ENCODE data around the gene SLCO3A1. TPM values are rescaled to one million over a fixed set of nuclear protein-coding genes. Genes with fewer than 3 reads are reported as not detected.

Gene SLCO3A1
- total and polyA plus RNA-seq, 4 donors = 1.6 to 3.6 (median 2.4) TPM

DNA sequence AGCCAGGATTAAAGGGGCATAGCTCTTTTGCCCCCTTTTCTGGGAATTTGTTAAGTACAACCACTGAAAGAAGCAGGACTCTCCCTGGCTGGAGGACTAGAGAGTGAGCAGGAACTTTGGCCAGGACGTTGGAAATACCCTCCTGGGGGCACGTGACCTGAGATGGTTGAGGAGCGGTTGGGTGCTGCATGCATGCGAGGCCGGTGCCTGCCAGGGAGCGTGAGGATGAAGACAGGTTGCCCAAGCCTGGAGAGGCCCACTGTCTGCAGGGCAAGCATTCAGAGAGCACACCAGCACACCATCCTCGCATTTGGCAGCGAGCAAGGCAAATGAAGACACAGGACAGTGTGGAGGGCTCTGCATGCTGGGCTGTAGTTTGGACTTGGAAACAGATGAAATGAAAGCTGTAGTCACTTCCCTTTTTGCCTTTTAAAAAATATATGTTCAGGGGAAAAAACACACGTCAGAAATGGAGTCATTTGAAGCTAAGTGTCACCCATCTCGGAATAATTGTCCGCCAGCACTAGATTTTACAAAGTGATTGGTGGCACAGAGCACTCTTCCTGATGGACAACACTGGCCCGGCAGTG is 217.6 kb downstream of the SLCO3A1 start:
- no peak overlapping the region for H3K27ac ChIP-seq (ENCODE audit: low read depth in 1 of 2, low read length in 2 of 2)
- H3K4me1 ChIP-seq (ENCODE audit: control insufficient read depth in 4 of 4, insufficient read depth in 4 of 4, low read length in 3 of 4) = peaks cover 0 to 12% (median 0%) of the 10 kb centered on the region in 4 donors
- no peak overlapping the region for H3K4me3 ChIP-seq (ENCODE audit: low read depth in 1 of 3, low read length in 3 of 3)
- DNase-seq (ENCODE audit: low spot score) = no peak
- H3K27me3 ChIP-seq (ENCODE audit: control insufficient read depth in 4 of 4, insufficient read depth in 4 of 4, low read length in 3 of 4) = no peaks in the 10 kb centered on the region
- no peak overlapping the region for H3K9ac ChIP-seq (ENCODE audit: low read depth in 1 of 2, low read length in 2 of 2)
- TF ChIP-seq HNF4G (IDR thresholded peaks at IDR 0.05) (no peak), SP1 (IDR thresholded peaks at IDR 0.05) (no peak), TAF1 (conservative IDR thresholded peaks at IDR 0.05) (no peak), FOXA1 (IDR thresholded peaks at IDR 0.05) (no peak), RAD21 (IDR thresholded peaks at IDR 0.05) (no peak), NR2F2 (IDR thresholded peaks at IDR 0.05) (no peak)
- TF ChIP-seq, protein P1, sequence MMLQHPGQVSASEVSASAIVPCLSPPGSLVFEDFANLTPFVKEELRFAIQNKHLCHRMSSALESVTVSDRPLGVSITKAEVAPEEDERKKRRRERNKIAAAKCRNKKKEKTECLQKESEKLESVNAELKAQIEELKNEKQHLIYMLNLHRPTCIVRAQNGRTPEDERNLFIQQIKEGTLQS (IDR thresholded peaks at IDR 0.05) = no peak
- TF ChIP-seq, protein P2, sequence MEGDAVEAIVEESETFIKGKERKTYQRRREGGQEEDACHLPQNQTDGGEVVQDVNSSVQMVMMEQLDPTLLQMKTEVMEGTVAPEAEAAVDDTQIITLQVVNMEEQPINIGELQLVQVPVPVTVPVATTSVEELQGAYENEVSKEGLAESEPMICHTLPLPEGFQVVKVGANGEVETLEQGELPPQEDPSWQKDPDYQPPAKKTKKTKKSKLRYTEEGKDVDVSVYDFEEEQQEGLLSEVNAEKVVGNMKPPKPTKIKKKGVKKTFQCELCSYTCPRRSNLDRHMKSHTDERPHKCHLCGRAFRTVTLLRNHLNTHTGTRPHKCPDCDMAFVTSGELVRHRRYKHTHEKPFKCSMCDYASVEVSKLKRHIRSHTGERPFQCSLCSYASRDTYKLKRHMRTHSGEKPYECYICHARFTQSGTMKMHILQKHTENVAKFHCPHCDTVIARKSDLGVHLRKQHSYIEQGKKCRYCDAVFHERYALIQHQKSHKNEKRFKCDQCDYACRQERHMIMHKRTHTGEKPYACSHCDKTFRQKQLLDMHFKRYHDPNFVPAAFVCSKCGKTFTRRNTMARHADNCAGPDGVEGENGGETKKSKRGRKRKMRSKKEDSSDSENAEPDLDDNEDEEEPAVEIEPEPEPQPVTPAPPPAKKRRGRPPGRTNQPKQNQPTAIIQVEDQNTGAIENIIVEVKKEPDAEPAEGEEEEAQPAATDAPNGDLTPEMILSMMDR (IDR thresholded peaks at IDR 0.05; ENCODE audit: low read depth, low read length, missing input control) = no peak
- TF ChIP-seq, protein P3, sequence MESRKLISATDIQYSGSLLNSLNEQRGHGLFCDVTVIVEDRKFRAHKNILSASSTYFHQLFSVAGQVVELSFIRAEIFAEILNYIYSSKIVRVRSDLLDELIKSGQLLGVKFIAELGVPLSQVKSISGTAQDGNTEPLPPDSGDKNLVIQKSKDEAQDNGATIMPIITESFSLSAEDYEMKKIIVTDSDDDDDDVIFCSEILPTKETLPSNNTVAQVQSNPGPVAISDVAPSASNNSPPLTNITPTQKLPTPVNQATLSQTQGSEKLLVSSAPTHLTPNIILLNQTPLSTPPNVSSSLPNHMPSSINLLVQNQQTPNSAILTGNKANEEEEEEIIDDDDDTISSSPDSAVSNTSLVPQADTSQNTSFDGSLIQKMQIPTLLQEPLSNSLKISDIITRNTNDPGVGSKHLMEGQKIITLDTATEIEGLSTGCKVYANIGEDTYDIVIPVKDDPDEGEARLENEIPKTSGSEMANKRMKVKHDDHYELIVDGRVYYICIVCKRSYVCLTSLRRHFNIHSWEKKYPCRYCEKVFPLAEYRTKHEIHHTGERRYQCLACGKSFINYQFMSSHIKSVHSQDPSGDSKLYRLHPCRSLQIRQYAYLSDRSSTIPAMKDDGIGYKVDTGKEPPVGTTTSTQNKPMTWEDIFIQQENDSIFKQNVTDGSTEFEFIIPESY (IDR thresholded peaks at IDR 0.05) = no peak
- H3K9me3 ChIP-seq (ENCODE audit: control insufficient read depth in 4 of 4, low read length in 3 of 4) = no peaks in the 10 kb centered on the region
- WGBS = 58% methylated on average over 12 of the region's 12 CpGs
- no peaks in the 10 kb centered on the region for H3K36me3 ChIP-seq (ENCODE audit: control insufficient read depth in 4 of 4, insufficient read depth in 3 of 4, low read depth in 1 of 4, low read length in 3 of 4)

DNA sequence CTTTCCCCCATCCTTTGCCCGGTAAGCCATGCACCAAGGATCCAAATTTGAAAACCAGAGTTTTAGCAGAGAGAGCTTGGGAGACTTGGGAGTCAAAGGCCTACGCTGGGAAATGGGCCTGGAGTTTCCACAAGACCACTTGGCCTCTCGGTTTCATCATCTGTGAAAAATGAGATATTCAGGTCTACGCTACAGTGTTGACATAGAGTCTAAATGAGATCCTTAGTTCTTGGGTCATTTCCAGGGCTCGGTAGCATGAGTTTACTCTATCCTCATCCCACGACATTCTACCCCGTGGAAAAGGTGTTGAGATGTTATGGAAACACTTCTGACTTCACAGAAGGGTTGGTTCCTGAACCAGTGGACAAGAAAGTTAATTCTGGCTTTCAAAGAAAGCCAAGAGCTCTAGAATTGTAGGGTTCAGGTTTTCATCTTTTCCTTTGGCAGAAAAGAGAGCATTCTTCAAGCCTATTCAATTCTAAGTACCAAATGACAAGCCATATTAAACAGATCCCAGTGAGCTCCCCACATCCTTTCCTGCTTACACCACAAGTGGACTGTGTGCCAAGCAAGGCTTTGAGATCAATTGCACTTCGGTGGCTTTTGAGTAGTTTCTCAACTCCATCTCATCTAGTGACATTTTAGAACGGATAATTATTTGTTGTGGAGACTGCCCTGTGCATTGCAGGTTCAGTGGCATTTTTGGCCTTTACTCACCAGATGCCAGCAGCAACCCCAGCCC is 219.7 kb downstream of the SLCO3A1 start:
- Histone ChIP-seq H3K4me3 (ENCODE audit: low read depth in 1 of 3, low read length in 3 of 3) (no peak overlapping the region), H3K27me3 (ENCODE audit: control insufficient read depth in 4 of 4, insufficient read depth in 4 of 4, low read length in 3 of 4) (no peaks in the 10 kb centered on the region), H3K36me3 (ENCODE audit: control insufficient read depth in 4 of 4, insufficient read depth in 3 of 4, low read depth in 1 of 4, low read length in 3 of 4) (no peaks in the 10 kb centered on the region), H3K9me3 (ENCODE audit: control insufficient read depth in 4 of 4, low read length in 3 of 4) (no peaks in the 10 kb centered on the region), H3K27ac (ENCODE audit: low read depth in 1 of 2, low read length in 2 of 2) (no peak overlapping the region), H3K9ac (ENCODE audit: low read depth in 1 of 2, low read length in 2 of 2) (no peak overlapping the region), H3K4me1 (ENCODE audit: control insufficient read depth in 4 of 4, insufficient read depth in 4 of 4, low read length in 3 of 4) (peaks cover 0 to 12% (median 0%) of the 10 kb centered on the region in 4 donors)
- DNase-seq (ENCODE audit: low spot score) = no peak
- WGBS = 73% methylated on average over 9 of the region's 9 CpGs
- TF ChIP-seq, protein P4, sequence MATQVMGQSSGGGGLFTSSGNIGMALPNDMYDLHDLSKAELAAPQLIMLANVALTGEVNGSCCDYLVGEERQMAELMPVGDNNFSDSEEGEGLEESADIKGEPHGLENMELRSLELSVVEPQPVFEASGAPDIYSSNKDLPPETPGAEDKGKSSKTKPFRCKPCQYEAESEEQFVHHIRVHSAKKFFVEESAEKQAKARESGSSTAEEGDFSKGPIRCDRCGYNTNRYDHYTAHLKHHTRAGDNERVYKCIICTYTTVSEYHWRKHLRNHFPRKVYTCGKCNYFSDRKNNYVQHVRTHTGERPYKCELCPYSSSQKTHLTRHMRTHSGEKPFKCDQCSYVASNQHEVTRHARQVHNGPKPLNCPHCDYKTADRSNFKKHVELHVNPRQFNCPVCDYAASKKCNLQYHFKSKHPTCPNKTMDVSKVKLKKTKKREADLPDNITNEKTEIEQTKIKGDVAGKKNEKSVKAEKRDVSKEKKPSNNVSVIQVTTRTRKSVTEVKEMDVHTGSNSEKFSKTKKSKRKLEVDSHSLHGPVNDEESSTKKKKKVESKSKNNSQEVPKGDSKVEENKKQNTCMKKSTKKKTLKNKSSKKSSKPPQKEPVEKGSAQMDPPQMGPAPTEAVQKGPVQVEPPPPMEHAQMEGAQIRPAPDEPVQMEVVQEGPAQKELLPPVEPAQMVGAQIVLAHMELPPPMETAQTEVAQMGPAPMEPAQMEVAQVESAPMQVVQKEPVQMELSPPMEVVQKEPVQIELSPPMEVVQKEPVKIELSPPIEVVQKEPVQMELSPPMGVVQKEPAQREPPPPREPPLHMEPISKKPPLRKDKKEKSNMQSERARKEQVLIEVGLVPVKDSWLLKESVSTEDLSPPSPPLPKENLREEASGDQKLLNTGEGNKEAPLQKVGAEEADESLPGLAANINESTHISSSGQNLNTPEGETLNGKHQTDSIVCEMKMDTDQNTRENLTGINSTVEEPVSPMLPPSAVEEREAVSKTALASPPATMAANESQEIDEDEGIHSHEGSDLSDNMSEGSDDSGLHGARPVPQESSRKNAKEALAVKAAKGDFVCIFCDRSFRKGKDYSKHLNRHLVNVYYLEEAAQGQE (IDR thresholded peaks at IDR 0.05) = no peak
- no peak for TF ChIP-seq FOXA2 (IDR thresholded peaks at IDR 0.05)
- no peak for TF ChIP-seq HNF4A (conservative IDR thresholded peaks at IDR 0.05)
- no peak for TF ChIP-seq HNF4G (IDR thresholded peaks at IDR 0.05)
- TF ChIP-seq, protein P2 (IDR thresholded peaks at IDR 0.05; ENCODE audit: low read depth, low read length, missing input control) = no peak
- no peak for TF ChIP-seq GABPA (IDR thresholded peaks at IDR 0.05 in 1 of 2, conservative IDR thresholded peaks at IDR 0.05 in 1 of 2)
- TF ChIP-seq EGR1 (IDR thresholded peaks at IDR 0.05; ENCODE audit: low read depth in 2 of 2) = no peak
- TF ChIP-seq YY1 (IDR thresholded peaks at IDR 0.05) = no peak
- no peak for TF ChIP-seq TAF1 (conservative IDR thresholded peaks at IDR 0.05)
- TF ChIP-seq FOXA1 (IDR thresholded peaks at IDR 0.05) = no peak
- no peak for TF ChIP-seq RAD21 (IDR thresholded peaks at IDR 0.05)
- no peak for TF ChIP-seq RXRA (IDR thresholded peaks at IDR 0.05)
- TF ChIP-seq NR2F2 (IDR thresholded peaks at IDR 0.05) = no peak
- TF ChIP-seq, protein P5, sequence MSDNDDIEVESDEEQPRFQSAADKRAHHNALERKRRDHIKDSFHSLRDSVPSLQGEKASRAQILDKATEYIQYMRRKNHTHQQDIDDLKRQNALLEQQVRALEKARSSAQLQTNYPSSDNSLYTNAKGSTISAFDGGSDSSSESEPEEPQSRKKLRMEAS (IDR thresholded peaks at IDR 0.05) = no peak
- no peak for TF ChIP-seq JUND (IDR thresholded peaks at IDR 0.05)
- TF ChIP-seq, protein P1 (IDR thresholded peaks at IDR 0.05) = no peak
- TF ChIP-seq SP1 (IDR thresholded peaks at IDR 0.05) = no peak
